Transverse colon (tissue), 4 donors: ENCODE data around the gene MARK2. TPM values are rescaled to one million over a fixed set of nuclear protein-coding genes. Genes with fewer than 3 reads are reported as not detected.

Experiments used
- DNase-seq: peaks from one replicate; pipeline ENCODE4 v3.0.0-alpha.2; 2019
- H3K27ac ChIP-seq, 4 donors: fragments of 200-600 bp; sonication (generic); 2 replicates each; pipeline ENCODE4 v1.5.1; 2016 to 2018; ENCODE audit warnings: inconsistent platforms in 4 of 4
- H3K27me3 ChIP-seq: fragments of 200-600 bp; sonication (generic); 2 replicates; pipeline ENCODE4 v1.5.1; 2017; ENCODE audit warnings: inconsistent platforms
- H3K36me3 ChIP-seq, 4 donors: fragments of 200-600 bp; sonication (generic); 2 replicates each; pipeline ENCODE4 v1.5.1; 2017 to 2019; ENCODE audit warnings: inconsistent platforms in 4 of 4
- H3K4me1 ChIP-seq, 4 donors: fragments of 200-600 bp; sonication (generic); 2 replicates each; pipeline ENCODE4 v1.5.1; 2017 to 2020; ENCODE audit warnings: inconsistent platforms in 4 of 4
- H3K4me3 ChIP-seq, 4 donors: fragments of 200-600 bp; sonication (generic); 1 replicate in 1 of 4; 2 replicates in 3 of 4; pipeline versions ENCODE4 v1.5.1 to v1.6.1; 2017 to 2019; ENCODE audit warnings: inconsistent platforms in 4 of 4
- H3K9me3 ChIP-seq, 2 donors: fragments of 200-600 bp; sonication (generic); 2 replicates each; pipeline ENCODE4 v1.5.1; 2017 to 2019; ENCODE audit warnings: inconsistent platforms in 2 of 2
- CTCF ChIP-seq, 5 experiments: fragments of 200-600 bp in 3 of 5; fragments of 450-650 bp in 2 of 5; sonication (generic) in 3 of 5; IDR thresholded peaks; 1 replicate in 2 of 5; 2 replicates in 3 of 5; pipeline ENCODE4 v1.5.1; 2016 to 2017; ENCODE audit warnings: antibody characterized with exemption in 5 of 5, inconsistent platforms in 3 of 5, mild to moderate bottlenecking in 2 of 5, moderate library complexity in 1 of 5
- EP300 ChIP-seq: sonication (generic); formaldehyde crosslinking; IDR thresholded peaks from one replicate; pipeline ENCODE4 v1.6.1; 2017; ENCODE audit warnings: antibody characterized with exemption, low read depth
- POLR2A ChIP-seq: fragments of 450-650 bp; IDR thresholded peaks from one replicate; pipeline ENCODE4 v1.6.1; 2016; ENCODE audit warnings: antibody characterized with exemption, mild to moderate bottlenecking, moderate library complexity
- POLR2AphosphoS5 ChIP-seq, 3 donors: sonication (generic); formaldehyde crosslinking; IDR thresholded peaks; one replicate each; pipeline ENCODE4 v1.6.1; 2016; ENCODE audit warnings: antibody characterized with exemption in 3 of 3
- WGBS, 2 donors: methylation state at CpG; one replicate each; pipeline ENCODE4 v1.1.5; 2018; ENCODE audit warnings: low coverage in 1 of 2; 5-methylcytosine and 5-hydroxymethylcytosine counted together
- in situ Hi-C, 4 donors: fragments of 200-750 bp; cut with MboI; loops; one replicate each; pipeline versions ENCODE4 v1.15.0 to v1.15.1; 2017; ENCODE audit warnings: low sequenced_read_pairs in 3 of 4, low pct_ligation_motif_present in 1 of 4, low pct_unique_long_range_greater_than_20kb in 1 of 4
- intact Hi-C: fragments of 100-400 bp; cut with DNase I; formaldehyde crosslinking; loops from one replicate; pipeline ENCODE4 v1.15.1; 2023; ENCODE audit warnings: low total_unique reads
- total RNA-seq, 4 donors: library from RNA; depleted of rRNA; stranded (reverse); fragments of >200 nt; gene quantifications; one replicate each; pipeline ENCODE4 v1.1.0, GENCODE V29; 2016

The MARK2 gene
- total RNA-seq, 4 donors from 2014 or later = 33.0 to 106 (median 77.8) TPM

- 0 to 7% methylated on average over 6 to 26 of the region's 26 CpGs for WGBS, 2 donors
- H3K4me3 ChIP-seq = peak overlapping the region; percentile 49 to 79 (median 62)
- H3K9me3 ChIP-seq = no peaks in the 10 kb centered on the region
- in situ Hi-C loops (no loop called here), intact Hi-C loops (no loop called here)
- H3K27ac ChIP-seq = peak overlapping the region; percentile 76 to 83 (median 80)
- TF ChIP-seq CTCF (IDR thresholded peaks at IDR 0.05) = peak in 1 of 5 experiments; percentile 11
- no peak for TF ChIP-seq POLR2A
- TF ChIP-seq EP300 = no peak
- peak; percentile 26 for DNase-seq
- H3K36me3 ChIP-seq = no peaks in the 10 kb centered on the region
- peaks cover 5 to 51% (median 18%) of the 10 kb centered on the region in 4 donors for H3K4me1 ChIP-seq
- H3K27me3 ChIP-seq = no peaks in the 10 kb centered on the region
Measured at GRCh38 chr11:63939397-63939891, 100.5 kb downstream of the MARK2 start.

GRCh38 chr11:63940786-63941185 is 101.9 kb downstream of the MARK2 start:
- H3K36me3 ChIP-seq = no peaks in the 10 kb centered on the region
- no peaks in the 10 kb centered on the region for H3K9me3 ChIP-seq
- no peak for TF ChIP-seq EP300
- no peak for TF ChIP-seq POLR2AphosphoS5 (IDR thresholded peaks at IDR 0.05)
- TF ChIP-seq CTCF (IDR thresholded peaks at IDR 0.05) = no peak
- TF ChIP-seq POLR2A = no peak
- H3K4me3 ChIP-seq = no peak overlapping the region
- 81 to 83% methylated on average over 6 of the region's 6 CpGs for WGBS, 2 donors
- peak overlapping the region in 1 of 4 donors; percentile 20 for H3K27ac ChIP-seq
- DNase-seq = no peak
- in situ Hi-C loops = loop anchor here in 2 of 4 donors (10.0 kb wide), 2 partner anchors 106 to 176 kb away; partner anchors contain the start of genes MARK2 (in 2 of the 2) and ZFTA (in 1 of the 2)
- no peaks in the 10 kb centered on the region for H3K27me3 ChIP-seq
- H3K4me1 ChIP-seq = peaks cover 12 to 62% (median 28%) of the 10 kb centered on the region in 4 donors
- intact Hi-C loops = loop anchor here (2.0 kb wide), 1 partner anchor 174 kb away; no protein-coding TSS in a partner anchor

DNA sequence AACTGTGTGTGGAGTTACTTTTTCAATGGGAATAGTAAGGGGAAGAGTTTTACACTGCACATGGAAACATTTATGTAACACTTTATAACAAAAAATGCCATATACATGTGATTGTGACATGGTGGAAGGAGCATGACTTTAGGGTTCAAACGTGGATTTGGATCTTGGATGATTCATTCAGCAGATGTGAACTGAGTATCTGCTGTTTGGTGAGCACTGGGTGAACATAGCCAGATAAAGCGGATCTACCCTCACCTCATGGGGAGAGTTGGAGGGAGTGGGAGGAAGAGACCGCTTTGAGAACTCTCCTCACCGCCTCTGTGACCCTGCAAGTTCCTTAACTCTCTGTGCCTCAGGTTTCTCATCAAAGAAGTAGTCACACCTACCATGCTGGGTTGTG is 103.0 kb downstream of the MARK2 start:
- H3K27ac ChIP-seq = no peak overlapping the region
- no peak for TF ChIP-seq POLR2A
- no peak for TF ChIP-seq EP300
- intact Hi-C loops = loop anchor here (2.0 kb wide), 1 partner anchor 175 kb away; no protein-coding TSS in a partner anchor

DNA sequence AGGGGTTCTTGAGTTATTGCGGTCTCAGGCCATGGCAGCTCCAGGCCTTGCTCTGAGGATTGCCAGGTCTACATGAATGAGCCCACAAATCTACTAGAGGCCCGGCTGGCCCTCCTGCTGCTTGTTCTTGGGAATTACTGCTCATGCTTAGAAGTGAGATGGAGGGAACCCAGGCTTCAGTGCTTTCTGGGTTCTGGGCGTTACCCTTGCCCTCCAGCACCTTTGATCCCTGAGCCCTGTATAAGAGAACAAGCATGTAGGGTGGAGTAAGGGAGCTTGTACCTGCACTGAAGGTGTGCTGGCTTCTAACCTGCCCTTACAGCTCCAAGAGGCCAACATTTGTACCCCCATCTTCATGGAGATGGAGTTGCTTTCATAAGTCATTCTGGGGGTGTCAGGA is 103.9 kb downstream of the MARK2 start:
- WGBS, 2 donors = 78% methylated on average over 3 of the region's 3 CpGs; no CpG with 5 or more reads in 1 of the 2 donors
- peaks cover 12 to 64% (median 27%) of the 10 kb centered on the region in 4 donors for H3K4me1 ChIP-seq
- peak overlapping the region in 3 of 4 donors; percentile 11 to 31 (median 18) for H3K27ac ChIP-seq
- in situ Hi-C loops (loop anchor here in 2 of 4 donors (10.0 kb wide), 2 partner anchors 108 to 178 kb away; partner anchors contain the start of genes MARK2 (in 2 of the 2) and ZFTA (in 1 of the 2)), intact Hi-C loops (no loop called here)
- no peaks in the 10 kb centered on the region for H3K27me3 ChIP-seq
- no peaks in the 10 kb centered on the region for H3K9me3 ChIP-seq
- H3K36me3 ChIP-seq = no peaks in the 10 kb centered on the region
- no peak overlapping the region for H3K4me3 ChIP-seq
- DNase-seq = no peak
- TF ChIP-seq CTCF (IDR thresholded peaks at IDR 0.05) (no peak), POLR2A (no peak), EP300 (no peak), POLR2AphosphoS5 (IDR thresholded peaks at IDR 0.05) (no peak)

More for the DNA sequence above, 103.0 kb downstream of the MARK2 start:
- H3K36me3 ChIP-seq = no peaks in the 10 kb centered on the region
- no peaks in the 10 kb centered on the region for H3K27me3 ChIP-seq
- no peak overlapping the region for H3K4me3 ChIP-seq
- 81 to 85% methylated on average over 3 to 4 of the region's 4 CpGs for WGBS, 2 donors
- no peak for DNase-seq
- in situ Hi-C loops = loop anchor here in 2 of 4 donors (10.0 kb wide), 2 partner anchors 107 to 177 kb away; partner anchors contain the start of genes MARK2 (in 2 of the 2) and ZFTA (in 1 of the 2)
- H3K4me1 ChIP-seq = peaks cover 12 to 66% (median 28%) of the 10 kb centered on the region in 4 donors
- H3K9me3 ChIP-seq = no peaks in the 10 kb centered on the region
